Measurements from ENCODE around the gene MRS2. TPM values are rescaled to one million over a fixed set of nuclear protein-coding genes. Genes with fewer than 3 reads are reported as not detected.
"Not testable (repeated sequence)": the region's sequence is repeated elsewhere in the genome, so short reads cannot be mapped to it uniquely, and the experiment has no call there.

MRS2 gene
- total and polyA plus RNA-seq, 2 experiments from 2014 or later, result 34.9 to 45.9 TPM

- no peak overlapping the region for H3K27ac ChIP-seq
- DNase-seq (ENCODE audit: low read depth in 1 of 2, low spot score in 1 of 2), result no peak
- no peak overlapping the region for H3K4me3 ChIP-seq
- TF ChIP-seq CTCF (IDR thresholded peaks at IDR 0.05; ENCODE audit: low read depth, low read length), result no peak
- no peaks in the 10 kb centered on the region for H3K4me1 ChIP-seq (ENCODE audit: low read depth)
- no peaks in the 10 kb centered on the region for H3K36me3 ChIP-seq
- no peaks in the 10 kb centered on the region for H3K9me3 ChIP-seq (ENCODE audit: low read depth)
- no peaks in the 10 kb centered on the region for H3K27me3 ChIP-seq
These were observed 25.9 kb upstream of the MRS2 start for GRCh38 chr6:24376871-24377270.

- no peak for DNase-seq (ENCODE audit: low read depth in 1 of 2, low spot score in 1 of 2)
- TF ChIP-seq CTCF (IDR thresholded peaks at IDR 0.05; ENCODE audit: low read depth, low read length), result no peak
- H3K36me3 ChIP-seq, result no peaks in the 10 kb centered on the region
- H3K27ac ChIP-seq, result no peak overlapping the region
- H3K4me3 ChIP-seq, result no peak overlapping the region
- no peaks in the 10 kb centered on the region for H3K4me1 ChIP-seq (ENCODE audit: low read depth)
- H3K27me3 ChIP-seq, result no peaks in the 10 kb centered on the region
- H3K9me3 ChIP-seq (ENCODE audit: low read depth), result no peaks in the 10 kb centered on the region
These were observed 24.2 kb upstream of the MRS2 start for GRCh38 chr6:24378473-24379097.

- H3K4me1 ChIP-seq (ENCODE audit: low read depth), result no peaks in the 10 kb centered on the region
- no peaks in the 10 kb centered on the region for H3K9me3 ChIP-seq (ENCODE audit: low read depth)
- H3K27ac ChIP-seq, result no peak overlapping the region
- no peak overlapping the region for H3K4me3 ChIP-seq
- no peaks in the 10 kb centered on the region for H3K36me3 ChIP-seq
- no peak for TF ChIP-seq CTCF (IDR thresholded peaks at IDR 0.05; ENCODE audit: low read depth, low read length)
- H3K27me3 ChIP-seq, result no peaks in the 10 kb centered on the region
- DNase-seq (ENCODE audit: low read depth in 1 of 2, low spot score in 1 of 2), result no peak
These were observed 21.1 kb upstream of the MRS2 start for GRCh38 chr6:24381476-24382219.

DNA sequence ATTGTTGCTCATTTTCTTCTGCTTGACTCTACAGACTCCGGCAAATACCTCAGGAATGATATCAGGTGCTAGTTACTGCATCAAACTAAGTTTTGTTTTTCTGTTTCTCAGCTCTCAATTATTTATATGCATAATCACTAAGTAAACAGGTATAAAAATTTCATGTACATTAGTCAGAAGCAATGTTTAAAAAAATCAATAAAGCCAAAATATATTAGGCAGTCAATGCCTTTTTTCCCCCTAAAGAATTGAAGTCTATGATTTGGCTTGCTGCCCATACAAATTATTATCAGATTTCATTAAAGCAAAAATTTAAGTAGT is 20.6 kb upstream of the MRS2 start:
- no peak for TF ChIP-seq CTCF (IDR thresholded peaks at IDR 0.05; ENCODE audit: low read depth, low read length)
- no peaks in the 10 kb centered on the region for H3K4me1 ChIP-seq (ENCODE audit: low read depth)
- DNase-seq (ENCODE audit: low read depth in 1 of 2, low spot score in 1 of 2), result no peak
- no peak overlapping the region for H3K4me3 ChIP-seq
- no peak overlapping the region for H3K27ac ChIP-seq
- no peaks in the 10 kb centered on the region for H3K27me3 ChIP-seq
- H3K36me3 ChIP-seq, result no peaks in the 10 kb centered on the region
- H3K9me3 ChIP-seq (ENCODE audit: low read depth), result no peaks in the 10 kb centered on the region

- H3K4me3 ChIP-seq; H3K27me3 ChIP-seq; H3K4me1 ChIP-seq (ENCODE audit: low read depth); DNase-seq (ENCODE audit: low read depth in 1 of 2, low spot score in 1 of 2); H3K9me3 ChIP-seq (ENCODE audit: low read depth); H3K27ac ChIP-seq; H3K36me3 ChIP-seq: not testable (repeated sequence)
These were observed 19.7 kb upstream of the MRS2 start for GRCh38 chr6:24382891-24383494.

DNA sequence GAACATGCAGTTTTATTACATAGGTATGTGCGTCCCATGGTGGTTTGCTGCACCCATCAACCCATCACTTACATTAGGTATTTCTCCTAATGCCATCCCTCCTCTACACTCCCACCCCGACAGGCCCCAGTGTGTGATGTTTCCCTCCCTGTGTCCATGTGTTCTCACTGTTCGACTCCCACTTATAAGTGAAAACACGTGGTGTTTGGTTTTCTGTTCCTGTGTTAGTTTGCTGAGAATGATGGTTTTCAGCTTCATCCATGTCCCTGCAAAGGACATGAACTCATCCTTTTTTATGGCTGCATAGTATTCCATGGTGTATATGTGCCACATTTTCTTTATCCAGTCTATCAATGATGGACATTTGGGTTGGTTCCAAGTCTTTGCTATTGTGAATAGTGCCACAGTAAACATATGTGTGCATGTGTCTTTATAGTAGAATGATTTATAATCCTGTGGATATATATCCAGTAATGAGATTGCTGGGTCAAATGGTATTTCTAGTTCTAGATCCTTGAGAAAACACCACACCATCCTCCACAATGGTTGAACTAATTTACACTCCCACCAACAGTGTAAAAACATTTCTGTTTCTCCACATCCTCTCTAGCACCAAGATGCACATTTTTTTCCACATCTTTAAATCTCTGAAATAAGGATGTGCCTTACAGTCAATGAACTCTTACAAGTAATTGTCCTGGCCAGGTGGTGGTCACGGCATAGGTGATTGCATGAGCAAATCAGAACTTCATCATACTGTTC is 18.2 kb upstream of the MRS2 start:
- H3K27ac ChIP-seq; H3K27me3 ChIP-seq; H3K4me1 ChIP-seq (ENCODE audit: low read depth); DNase-seq (ENCODE audit: low read depth in 1 of 2, low spot score in 1 of 2); H3K4me3 ChIP-seq; H3K9me3 ChIP-seq (ENCODE audit: low read depth); H3K36me3 ChIP-seq: not testable (repeated sequence)
